HepG2 (cell line): Measurements from ENCODE around the gene NSD1. TPM values are rescaled to one million over a fixed set of nuclear protein-coding genes. Genes with fewer than 3 reads are reported as not detected.

Experiments used
- ATAC-seq: fragments of 200-7000 bp; cut with Tn5 transposase; 3 replicates; pipeline ENCODE4 v1.9.1; 2020; ENCODE audit warnings: mild to moderate bottlenecking, moderate library complexity
- BruUV-seq: library from RNA; stranded (reverse); fragments of 400-500 nt; replicated peaks from 2 replicates; lab custom pipeline; 2021; lab: Mats Ljungman, UMichigan
- CTCF ChIA-PET: fragments of 300-600 bp; formaldehyde crosslinking; extraction: SDS; loops from one replicate; lab custom pipeline; 2021; ENCODE audit warnings: low total read pairs, inconsistent platforms, low intra/inter-chr PET ratio; lab: Yijun Ruan, JAX
- POLR2A ChIA-PET: fragments of 350-600 bp; sonication (Branson Sonifier 250); formaldehyde crosslinking; loops from one replicate; lab custom pipeline; 2020; ENCODE audit warnings: antibody characterized with exemption, inconsistent platforms; lab: Yijun Ruan, JAX
- DNase-seq: peaks from one replicate; pipeline ENCODE4 v3.0.0-alpha.2; 2015; ENCODE audit warnings: low spot score
- FAIRE-seq: peaks from 3 replicates; lab custom pipeline; 2011; peaks lifted over from hg19 to GRCh38; lab: Jason Lieb, UNC
- H2AFZ ChIP-seq: one replicate; pipeline ENCODE4 v1.6.1; 2011; ENCODE audit warnings: low read length, inconsistent platforms
- H3K27ac ChIP-seq: fragments of 300-600 bp; 3 replicates; pipeline ENCODE4 v1.8.0; 2011; ENCODE audit warnings: mixed run types, mild to moderate bottlenecking, mixed read lengths, low read length, inconsistent platforms; ENCODE audit not compliant: insufficient read depth; ENCODE audit errors: extremely low read length
- H3K27me3 ChIP-seq, 2 experiments: fragments of 200-600 bp in 1 of 2; 2 replicates in 1 of 2; 3 replicates in 1 of 2; pipeline versions ENCODE4 v1.6.0 to v1.8.0; 2011; ENCODE audit warnings: low read length in 2 of 2, mild to moderate bottlenecking in 2 of 2, moderate library complexity in 2 of 2, inconsistent platforms in 1 of 2; ENCODE audit not compliant: insufficient read depth in 2 of 2, control insufficient read depth in 1 of 2
- H3K36me3 ChIP-seq, 2 experiments: fragments of 200-600 bp in 1 of 2; replicated peaks in 1 of 2; 2 replicates in 1 of 2; 3 replicates in 1 of 2; pipeline versions ENCODE4 v1.5.1 to v1.8.0; 2011; ENCODE audit warnings: low read length in 2 of 2, inconsistent platforms in 1 of 2; ENCODE audit not compliant: insufficient read depth in 2 of 2, control insufficient read depth in 1 of 2
- H3K4me1 ChIP-seq: 2 replicates; pipeline ENCODE4 v1.5.1; 2012; ENCODE audit warnings: low read length, inconsistent platforms; ENCODE audit not compliant: insufficient read depth
- H3K4me2 ChIP-seq: 2 replicates; pipeline ENCODE4 v1.6.0; 2011; ENCODE audit warnings: low read depth, low read length, inconsistent platforms
- H3K4me3 ChIP-seq, 3 experiments: fragments of 200-600 bp in 1 of 3; sonication (generic), shearing (Covaris generic) in 1 of 3; replicated peaks in 1 of 3; 2 replicates each; pipeline ENCODE4 v1.5.1; 2011 to 2016; ENCODE audit warnings: low read length in 3 of 3, inconsistent platforms in 2 of 3, low read depth in 2 of 3, mild to moderate bottlenecking in 2 of 3, control low read depth in 1 of 3, mixed read lengths in 1 of 3; ENCODE audit not compliant: insufficient read depth in 1 of 3
- H3K79me2 ChIP-seq: one replicate; pipeline ENCODE4 v1.6.1; 2011; ENCODE audit warnings: low read length, inconsistent platforms; ENCODE audit not compliant: insufficient read depth
- H3K9ac ChIP-seq: 2 replicates; pipeline ENCODE4 v1.6.0; 2011; ENCODE audit warnings: mild to moderate bottlenecking, low read depth, low read length, inconsistent platforms; ENCODE audit not compliant: insufficient read depth
- H3K9me3 ChIP-seq: 2 replicates; pipeline ENCODE4 v1.5.1; 2012; ENCODE audit warnings: mild to moderate bottlenecking, low read length
- H4K20me1 ChIP-seq: 2 replicates; pipeline ENCODE4 v1.6.0; 2011; ENCODE audit warnings: inconsistent platforms, mild to moderate bottlenecking, low read length, moderate library complexity; ENCODE audit not compliant: insufficient read depth
- FOXA1 ChIP-seq, 2 experiments: fragments of 450-650 bp in 1 of 2; sonication (generic) in 1 of 2; formaldehyde crosslinking in 1 of 2; IDR thresholded peaks; 2 replicates each; pipeline versions ENCODE4 v1.4.0 to v1.6.1; 2016 to 2020; ENCODE audit warnings: missing genetic modification reagents in 1 of 2
- IRF2 ChIP-seq: IDR thresholded peaks from 2 replicates; pipeline ENCODE4 v1.6.1; 2018; ENCODE audit warnings: missing genetic modification reagents, missing compliant biosample characterization
- MBD4 ChIP-seq: IDR thresholded peaks from 2 replicates; pipeline ENCODE4 v1.6.1; 2012; ENCODE audit warnings: low read length, inconsistent platforms, borderline replicate concordance
- MED8 ChIP-seq: sonication (generic); formaldehyde crosslinking; IDR thresholded peaks from 2 replicates; pipeline ENCODE4 v1.8.1; 2023; ENCODE audit warnings: mild to moderate bottlenecking, missing genetic modification reagents; ENCODE audit not compliant: insufficient replicate concordance
- PAX8 ChIP-seq: sonication (generic); formaldehyde crosslinking; IDR thresholded peaks from 2 replicates; pipeline ENCODE4 v1.8.0; 2022; ENCODE audit warnings: mild to moderate bottlenecking, missing genetic modification reagents, borderline replicate concordance
- SALL1 ChIP-seq: sonication (generic); formaldehyde crosslinking; IDR thresholded peaks from 2 replicates; pipeline ENCODE4 v1.8.0; 2022; ENCODE audit warnings: mild to moderate bottlenecking, missing genetic modification reagents
- SAP130 ChIP-seq: IDR thresholded peaks from 2 replicates; pipeline ENCODE4 v1.6.1; 2016; ENCODE audit warnings: low read depth
- SPEN ChIP-seq: sonication (generic); formaldehyde crosslinking; IDR thresholded peaks from 2 replicates; pipeline ENCODE4 v1.5.1; 2020; ENCODE audit warnings: low read depth, mild to moderate bottlenecking, missing genetic modification reagents
- ZBTB7A ChIP-seq: sonication (generic); formaldehyde crosslinking; IDR thresholded peaks from 2 replicates; pipeline ENCODE4 v1.8.0; 2022; ENCODE audit warnings: mild to moderate bottlenecking, missing genetic modification reagents
- ZNF235 ChIP-seq: sonication (generic); formaldehyde crosslinking; IDR thresholded peaks from 2 replicates; pipeline ENCODE4 v1.8.1; 2023; ENCODE audit warnings: mild to moderate bottlenecking, missing genetic modification reagents, borderline replicate concordance
- WGBS: methylation state at CpG from one replicate; pipeline ENCODE4 v1.1.6; 2017; ENCODE audit warnings: low lambda C conversion rate; 5-methylcytosine and 5-hydroxymethylcytosine counted together
- in situ Hi-C: cut with HindIII; loops from 2 replicates; pipeline ENCODE4 v1.10.0; 2017; ENCODE audit warnings: low pct_unique_long_range_greater_than_20kb; ENCODE audit not compliant: extremely low pct_ligation_motif_present
- intact Hi-C: fragments of 100-400 bp; cut with micrococcal nuclease; formaldehyde crosslinking; loops from one replicate; pipeline ENCODE4 v1.10.0; 2022; ENCODE audit not compliant: unreplicated experiment
- polyA plus RNA-seq, 8 experiments: library from polyadenylated mRNA; depleted of rRNA in 3 of 8; stranded (reverse) in 7 of 8; unstranded in 1 of 8; fragments of >200 nt; fragmentation: Illumina TruSeq in 4 of 8; extraction: Trizol in 4 of 8; gene quantifications; 2 replicates each; pipeline versions ENCODE4 v1.2.1 to v1.2.3, GENCODE V29; 2011 to 2016; ENCODE audit warnings: low read depth in 4 of 8, missing spikeins in 1 of 8, mixed read lengths in 1 of 8; ENCODE audit not compliant: insufficient read depth in 1 of 8
- total RNA-seq, 5 experiments: library from RNA; depleted of rRNA; stranded (reverse); fragments of >200 nt; fragmentation: Illumina TruSeq; extraction: Trizol; gene quantifications; 2 replicates each; pipeline ENCODE4 v1.2.3, GENCODE V29; 2016; ENCODE audit warnings: low read depth in 1 of 5
- TF ChIP-seq, protein P1 (sequence below): sonication (generic); IDR thresholded peaks from 2 replicates; pipeline ENCODE4 v1.6.1; 2016; ENCODE audit warnings: low read depth, borderline replicate concordance
- TF ChIP-seq, protein P2 (sequence below): sonication (generic); formaldehyde crosslinking; IDR thresholded peaks from 2 replicates; pipeline ENCODE4 v1.5.1; 2020; ENCODE audit warnings: mild to moderate bottlenecking, missing genetic modification reagents, moderate library complexity
- TF ChIP-seq, protein P3 (sequence below): IDR thresholded peaks from 2 replicates; pipeline ENCODE4 v1.6.1; 2018; ENCODE audit warnings: missing genetic modification reagents, mild to moderate bottlenecking, missing compliant biosample characterization
- TF ChIP-seq, protein P4 (sequence below): sonication (generic); formaldehyde crosslinking; IDR thresholded peaks from 2 replicates; pipeline ENCODE4 v1.4.0; 2020; ENCODE audit warnings: missing genetic modification reagents

The NSD1 gene
- total and polyA plus RNA-seq, 2 of the 13 experiments (the other 11 are each of a cell fraction or from before 2014, with no cell fraction given): 0.01 to 0.09 TPM

DNA sequence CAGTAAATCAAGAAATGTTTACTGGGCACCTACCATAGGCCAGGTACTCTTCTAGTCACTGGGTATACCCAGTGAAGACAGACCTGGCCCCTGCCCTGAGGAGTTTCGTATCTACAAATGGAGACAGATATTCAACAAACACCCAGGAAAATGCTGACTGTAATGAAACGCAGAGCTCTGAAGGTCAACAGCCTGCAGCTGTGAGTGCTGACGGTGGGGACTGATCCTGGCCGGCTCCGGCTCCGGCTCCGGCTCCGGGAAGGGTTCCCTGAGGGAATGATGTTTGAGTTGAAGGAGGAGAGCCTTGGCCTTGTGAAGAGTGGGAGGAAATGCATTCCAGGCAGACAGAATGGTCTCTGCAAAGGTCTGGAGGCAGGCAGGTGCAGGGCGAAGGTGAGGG, 23.8 kb upstream of the NSD1 start:
- H4K20me1 ChIP-seq: no peaks in the 10 kb centered on the region
- H3K9ac ChIP-seq: peak overlapping the region; percentile 12; the same call in 1 of the 2 replicates
- H3K4me3 ChIP-seq: peak overlapping the region in 1 of 3 experiments; percentile 47; a peak in 1 of 6 replicates
- BruUV-seq: no TSS peak
- DNase-seq: no peak
- no peak overlapping the region for H2AFZ ChIP-seq
- POLR2A ChIA-PET: interaction anchor here (0.9 to 13.2 kb wide), 6 partner anchors 11 to 388 kb away, joined by 3 to 293 read pairs (median 10); partner anchors contain the start of genes FGFR4 and PDLIM7
- no peaks in the 10 kb centered on the region for H3K36me3 ChIP-seq
- peaks cover 87% of the 10 kb centered on the region for H3K4me1 ChIP-seq
- peak overlapping the region; percentile 64 for H3K4me2 ChIP-seq
- no peaks in the 10 kb centered on the region for H3K27me3 ChIP-seq
- FAIRE-seq: no peak
- peak; percentile 20 for ATAC-seq
- H3K79me2 ChIP-seq: no peaks in the 10 kb centered on the region
- CTCF ChIA-PET: interaction anchor here (1.7 kb wide), 1 partner anchor 38 kb away, joined by 12 read pairs; no protein-coding TSS in a partner anchor
- intact Hi-C loops (no loop called here), in situ Hi-C loops (loop anchor here (5.0 to 25.0 kb wide), 3 partner anchors 38 to 352 kb away; partner anchors contain the start of genes DBN1, PRELID1 and RAB24)
- H3K9me3 ChIP-seq: no peaks in the 10 kb centered on the region
- peak overlapping the region; percentile 5 for H3K27ac ChIP-seq
- WGBS: 14% methylated on average over 9 of the region's 9 CpGs
- TF ChIP-seq, protein P1, sequence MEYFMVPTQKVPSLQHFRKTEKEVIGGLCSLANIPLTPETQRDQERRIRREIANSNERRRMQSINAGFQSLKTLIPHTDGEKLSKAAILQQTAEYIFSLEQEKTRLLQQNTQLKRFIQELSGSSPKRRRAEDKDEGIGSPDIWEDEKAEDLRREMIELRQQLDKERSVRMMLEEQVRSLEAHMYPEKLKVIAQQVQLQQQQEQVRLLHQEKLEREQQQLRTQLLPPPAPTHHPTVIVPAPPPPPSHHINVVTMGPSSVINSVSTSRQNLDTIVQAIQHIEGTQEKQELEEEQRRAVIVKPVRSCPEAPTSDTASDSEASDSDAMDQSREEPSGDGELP: peak; percentile 47; the same call in 1 of the 2 replicates
- TF ChIP-seq FOXA1 (IDR thresholded peaks at IDR 0.05) (no peak), FOXA1 (CRISPR knock-in tag; IDR thresholded peaks at IDR 0.05) (peak; percentile 52), SALL1 (CRISPR knock-in tag) (0 out of 2 replicates have a peak, but pooled peaks have one; percentile 10), SAP130 (CRISPR knock-in tag) (peak; percentile 38; the same call in 1 of the 2 replicates), PAX8 (CRISPR knock-in tag) (no peak), IRF2 (CRISPR knock-in tag) (0 out of 2 replicates have a peak, but pooled peaks have one; percentile 14), ZBTB7A (CRISPR knock-in tag) (no peak), SPEN (CRISPR knock-in tag) (0 out of 2 replicates have a peak, but pooled peaks have one; percentile 7), MED8 (CRISPR knock-in tag) (no peak), MBD4 (no peak), ZNF235 (CRISPR knock-in tag) (no peak)
- TF ChIP-seq, protein P2, sequence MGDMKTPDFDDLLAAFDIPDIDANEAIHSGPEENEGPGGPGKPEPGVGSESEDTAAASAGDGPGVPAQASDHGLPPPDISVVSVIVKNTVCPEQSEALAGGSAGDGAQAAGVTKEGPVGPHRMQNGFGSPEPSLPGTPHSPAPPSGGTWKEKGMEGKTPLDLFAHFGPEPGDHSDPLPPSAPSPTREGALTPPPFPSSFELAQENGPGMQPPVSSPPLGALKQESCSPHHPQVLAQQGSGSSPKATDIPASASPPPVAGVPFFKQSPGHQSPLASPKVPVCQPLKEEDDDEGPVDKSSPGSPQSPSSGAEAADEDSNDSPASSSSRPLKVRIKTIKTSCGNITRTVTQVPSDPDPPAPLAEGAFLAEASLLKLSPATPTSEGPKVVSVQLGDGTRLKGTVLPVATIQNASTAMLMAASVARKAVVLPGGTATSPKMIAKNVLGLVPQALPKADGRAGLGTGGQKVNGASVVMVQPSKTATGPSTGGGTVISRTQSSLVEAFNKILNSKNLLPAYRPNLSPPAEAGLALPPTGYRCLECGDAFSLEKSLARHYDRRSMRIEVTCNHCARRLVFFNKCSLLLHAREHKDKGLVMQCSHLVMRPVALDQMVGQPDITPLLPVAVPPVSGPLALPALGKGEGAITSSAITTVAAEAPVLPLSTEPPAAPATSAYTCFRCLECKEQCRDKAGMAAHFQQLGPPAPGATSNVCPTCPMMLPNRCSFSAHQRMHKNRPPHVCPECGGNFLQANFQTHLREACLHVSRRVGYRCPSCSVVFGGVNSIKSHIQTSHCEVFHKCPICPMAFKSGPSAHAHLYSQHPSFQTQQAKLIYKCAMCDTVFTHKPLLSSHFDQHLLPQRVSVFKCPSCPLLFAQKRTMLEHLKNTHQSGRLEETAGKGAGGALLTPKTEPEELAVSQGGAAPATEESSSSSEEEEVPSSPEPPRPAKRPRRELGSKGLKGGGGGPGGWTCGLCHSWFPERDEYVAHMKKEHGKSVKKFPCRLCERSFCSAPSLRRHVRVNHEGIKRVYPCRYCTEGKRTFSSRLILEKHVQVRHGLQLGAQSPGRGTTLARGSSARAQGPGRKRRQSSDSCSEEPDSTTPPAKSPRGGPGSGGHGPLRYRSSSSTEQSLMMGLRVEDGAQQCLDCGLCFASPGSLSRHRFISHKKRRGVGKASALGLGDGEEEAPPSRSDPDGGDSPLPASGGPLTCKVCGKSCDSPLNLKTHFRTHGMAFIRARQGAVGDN (CRISPR knock-in tag): peak; percentile 60
- TF ChIP-seq, protein P3, sequence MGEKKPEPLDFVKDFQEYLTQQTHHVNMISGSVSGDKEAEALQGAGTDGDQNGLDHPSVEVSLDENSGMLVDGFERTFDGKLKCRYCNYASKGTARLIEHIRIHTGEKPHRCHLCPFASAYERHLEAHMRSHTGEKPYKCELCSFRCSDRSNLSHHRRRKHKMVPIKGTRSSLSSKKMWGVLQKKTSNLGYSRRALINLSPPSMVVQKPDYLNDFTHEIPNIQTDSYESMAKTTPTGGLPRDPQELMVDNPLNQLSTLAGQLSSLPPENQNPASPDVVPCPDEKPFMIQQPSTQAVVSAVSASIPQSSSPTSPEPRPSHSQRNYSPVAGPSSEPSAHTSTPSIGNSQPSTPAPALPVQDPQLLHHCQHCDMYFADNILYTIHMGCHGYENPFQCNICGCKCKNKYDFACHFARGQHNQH (CRISPR knock-in tag): peak; percentile 39; the same call in 1 of the 2 replicates
- TF ChIP-seq, protein P4, sequence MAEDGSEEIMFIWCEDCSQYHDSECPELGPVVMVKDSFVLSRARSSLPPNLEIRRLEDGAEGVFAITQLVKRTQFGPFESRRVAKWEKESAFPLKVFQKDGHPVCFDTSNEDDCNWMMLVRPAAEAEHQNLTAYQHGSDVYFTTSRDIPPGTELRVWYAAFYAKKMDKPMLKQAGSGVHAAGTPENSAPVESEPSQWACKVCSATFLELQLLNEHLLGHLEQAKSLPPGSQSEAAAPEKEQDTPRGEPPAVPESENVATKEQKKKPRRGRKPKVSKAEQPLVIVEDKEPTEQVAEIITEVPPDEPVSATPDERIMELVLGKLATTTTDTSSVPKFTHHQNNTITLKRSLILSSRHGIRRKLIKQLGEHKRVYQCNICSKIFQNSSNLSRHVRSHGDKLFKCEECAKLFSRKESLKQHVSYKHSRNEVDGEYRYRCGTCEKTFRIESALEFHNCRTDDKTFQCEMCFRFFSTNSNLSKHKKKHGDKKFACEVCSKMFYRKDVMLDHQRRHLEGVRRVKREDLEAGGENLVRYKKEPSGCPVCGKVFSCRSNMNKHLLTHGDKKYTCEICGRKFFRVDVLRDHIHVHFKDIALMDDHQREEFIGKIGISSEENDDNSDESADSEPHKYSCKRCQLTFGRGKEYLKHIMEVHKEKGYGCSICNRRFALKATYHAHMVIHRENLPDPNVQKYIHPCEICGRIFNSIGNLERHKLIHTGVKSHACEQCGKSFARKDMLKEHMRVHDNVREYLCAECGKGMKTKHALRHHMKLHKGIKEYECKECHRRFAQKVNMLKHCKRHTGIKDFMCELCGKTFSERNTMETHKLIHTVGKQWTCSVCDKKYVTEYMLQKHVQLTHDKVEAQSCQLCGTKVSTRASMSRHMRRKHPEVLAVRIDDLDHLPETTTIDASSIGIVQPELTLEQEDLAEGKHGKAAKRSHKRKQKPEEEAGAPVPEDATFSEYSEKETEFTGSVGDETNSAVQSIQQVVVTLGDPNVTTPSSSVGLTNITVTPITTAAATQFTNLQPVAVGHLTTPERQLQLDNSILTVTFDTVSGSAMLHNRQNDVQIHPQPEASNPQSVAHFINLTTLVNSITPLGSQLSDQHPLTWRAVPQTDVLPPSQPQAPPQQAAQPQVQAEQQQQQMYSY (CRISPR knock-in tag): peak; percentile 90
